SK-N-SH treated with all-trans-retinoic acid at 6 μM for 48 hours (cell line): Measurements from ENCODE around the gene C2orf69.

Source experiments
- ARNTL ChIP-seq: fragments of 450-650 bp; formaldehyde crosslinking; IDR thresholded peaks from 2 replicates; pipeline ENCODE4 v1.5.0; 2020; ENCODE audit warnings: low read depth, mild to moderate bottlenecking, moderate library complexity, borderline replicate concordance
- CSDC2 ChIP-seq: fragments of 250-450 bp; sonication (Bioruptor Pico); IDR thresholded peaks from 2 replicates; pipeline ENCODE4 v1.5.0; 2020; ENCODE audit warnings: mild to moderate bottlenecking, moderate library complexity
- GLIS3 ChIP-seq: fragments of 250-450 bp; sonication (Bioruptor Pico); IDR thresholded peaks from 2 replicates; pipeline ENCODE4 v1.5.0; 2020; ENCODE audit warnings: mild to moderate bottlenecking, moderate library complexity
- POU6F1 ChIP-seq: fragments of 250-450 bp; sonication (Bioruptor Pico); IDR thresholded peaks from 2 replicates; pipeline ENCODE4 v1.8.0; 2021; ENCODE audit warnings: low read depth, mild to moderate bottlenecking, moderate library complexity, borderline replicate concordance
- RARB ChIP-seq: fragments of 250-450 bp; sonication (Bioruptor Pico); IDR thresholded peaks from 2 replicates; pipeline ENCODE4 v1.8.0; 2021; ENCODE audit warnings: mild to moderate bottlenecking, moderate library complexity
- TCF4 ChIP-seq: fragments of 250-450 bp; sonication (Bioruptor Pico); IDR thresholded peaks from 2 replicates; pipeline ENCODE4 v1.8.0; 2021; ENCODE audit warnings: mild to moderate bottlenecking, moderate library complexity, borderline replicate concordance
- ZC3H10 ChIP-seq: fragments of 250-450 bp; sonication (Bioruptor Pico); IDR thresholded peaks from 2 replicates; pipeline ENCODE4 v1.5.1; 2021; ENCODE audit warnings: mild to moderate bottlenecking, moderate library complexity
- ZNF565 ChIP-seq: fragments of 450-650 bp; formaldehyde crosslinking; conservative IDR thresholded peaks from 2 replicates; pipeline ENCODE4 v1.5.0; 2020; ENCODE audit warnings: low read depth, mild to moderate bottlenecking, moderate library complexity
- TF ChIP-seq, protein P1 (sequence below): fragments of 250-450 bp; sonication (Bioruptor Pico); IDR thresholded peaks from 2 replicates; pipeline ENCODE4 v1.8.0; 2020; ENCODE audit warnings: mild to moderate bottlenecking, moderate library complexity, borderline replicate concordance

- TF ChIP-seq CSDC2 = no peak
- TF ChIP-seq ZNF565 (CRISPR knock-in tag) = no peak
- TF ChIP-seq RARB (CRISPR knock-in tag) = no peak
- TF ChIP-seq POU6F1 (CRISPR knock-in tag) = no peak
- TF ChIP-seq ARNTL = no peak
- TF ChIP-seq, protein P1, sequence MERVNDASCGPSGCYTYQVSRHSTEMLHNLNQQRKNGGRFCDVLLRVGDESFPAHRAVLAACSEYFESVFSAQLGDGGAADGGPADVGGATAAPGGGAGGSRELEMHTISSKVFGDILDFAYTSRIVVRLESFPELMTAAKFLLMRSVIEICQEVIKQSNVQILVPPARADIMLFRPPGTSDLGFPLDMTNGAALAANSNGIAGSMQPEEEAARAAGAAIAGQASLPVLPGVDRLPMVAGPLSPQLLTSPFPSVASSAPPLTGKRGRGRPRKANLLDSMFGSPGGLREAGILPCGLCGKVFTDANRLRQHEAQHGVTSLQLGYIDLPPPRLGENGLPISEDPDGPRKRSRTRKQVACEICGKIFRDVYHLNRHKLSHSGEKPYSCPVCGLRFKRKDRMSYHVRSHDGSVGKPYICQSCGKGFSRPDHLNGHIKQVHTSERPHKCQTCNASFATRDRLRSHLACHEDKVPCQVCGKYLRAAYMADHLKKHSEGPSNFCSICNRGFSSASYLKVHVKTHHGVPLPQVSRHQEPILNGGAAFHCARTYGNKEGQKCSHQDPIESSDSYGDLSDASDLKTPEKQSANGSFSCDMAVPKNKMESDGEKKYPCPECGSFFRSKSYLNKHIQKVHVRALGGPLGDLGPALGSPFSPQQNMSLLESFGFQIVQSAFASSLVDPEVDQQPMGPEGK (CRISPR knock-in tag) = no peak
- no peak for TF ChIP-seq TCF4 (CRISPR knock-in tag)
- no peak for TF ChIP-seq GLIS3 (CRISPR knock-in tag)
- TF ChIP-seq ZC3H10 = no peak
These were observed 3.4 kb downstream of the C2orf69 start for GRCh38 chr2:199914372-199914958.
